Measurements from ENCODE around the gene NKG7. TPM values are rescaled to one million over a fixed set of nuclear protein-coding genes. Genes with fewer than 3 reads are reported as not detected.
A peak's percentile ranks its signal among the peaks of the same experiment; 100 is the strongest.

Gene NKG7
- total and polyA plus RNA-seq, 5 donors from 2014 or later = 1.8 to 12.2 (median 3.1) TPM

DNA sequence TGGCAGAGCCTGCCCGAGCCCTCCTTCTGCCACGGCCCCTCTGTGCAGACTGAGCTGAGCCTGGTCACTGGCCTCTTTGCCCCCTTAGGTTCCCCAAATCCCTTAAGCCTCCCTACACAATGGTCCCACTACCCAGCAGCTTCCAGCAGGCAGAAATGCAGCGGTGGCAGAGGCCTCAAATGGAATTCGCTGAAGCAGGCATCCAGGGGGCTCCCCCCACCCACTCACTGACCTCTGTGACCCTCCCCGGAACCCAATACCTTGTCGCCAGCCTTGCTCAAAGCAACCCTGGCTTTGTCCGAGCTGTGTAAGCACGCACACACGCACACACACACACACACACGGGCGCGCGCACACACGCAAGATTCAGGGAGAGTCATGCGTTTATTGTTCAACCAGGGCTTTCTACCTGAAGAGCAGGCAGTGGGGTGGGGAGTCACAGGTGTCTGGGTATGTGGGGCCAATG, 15.5 kb upstream of the NKG7 start, which contains the start of gene LIM2:
TSS of gene LIM2 (minus strand) at position 51 of the 466 bp plus-strand sequence. CDS start 531 bp downstream, outside the sequence.
- no peak within 1 kb of the TSS for H3K4me3 ChIP-seq (ENCODE audit: low read depth, low read length)
- H3K27ac ChIP-seq (ENCODE audit: insufficient read depth, low read length, poor library complexity, severe bottlenecking) = no peak within 1 kb of the TSS
- H3K4me3 Mint-ChIP-seq = no peak within 1 kb of the TSS
- H3K4me1 Mint-ChIP-seq = peaks cover 0 to 7% (median 3%) of the 10 kb centered on the region in 4 donors
- no peaks in the 10 kb centered on the region for H3K36me3 Mint-ChIP-seq
- no peaks in the 10 kb centered on the region for H3K27me3 Mint-ChIP-seq
- no peaks in the 10 kb centered on the region for H3K9me3 Mint-ChIP-seq
- ATAC-seq (ENCODE audit: low read depth in 2 of 2) = no peak
- no peaks in the 10 kb centered on the region for H3K36me3 ChIP-seq (ENCODE audit: control insufficient read depth, insufficient read depth, low read length)
- DNase-seq = no peak
- H3K27me3 ChIP-seq (ENCODE audit: control insufficient read depth, insufficient read depth, low read length) = no peaks in the 10 kb centered on the region
- H3K4me1 ChIP-seq (ENCODE audit: control insufficient read depth, insufficient read depth, low read length, poor library complexity, severe bottlenecking) = no peaks in the 10 kb centered on the region
- no peaks in the 10 kb centered on the region for H3K9me3 ChIP-seq (ENCODE audit: control insufficient read depth in 2 of 2, low read length in 2 of 2)
- H3K27ac Mint-ChIP-seq = no peak within 1 kb of the TSS

DNA sequence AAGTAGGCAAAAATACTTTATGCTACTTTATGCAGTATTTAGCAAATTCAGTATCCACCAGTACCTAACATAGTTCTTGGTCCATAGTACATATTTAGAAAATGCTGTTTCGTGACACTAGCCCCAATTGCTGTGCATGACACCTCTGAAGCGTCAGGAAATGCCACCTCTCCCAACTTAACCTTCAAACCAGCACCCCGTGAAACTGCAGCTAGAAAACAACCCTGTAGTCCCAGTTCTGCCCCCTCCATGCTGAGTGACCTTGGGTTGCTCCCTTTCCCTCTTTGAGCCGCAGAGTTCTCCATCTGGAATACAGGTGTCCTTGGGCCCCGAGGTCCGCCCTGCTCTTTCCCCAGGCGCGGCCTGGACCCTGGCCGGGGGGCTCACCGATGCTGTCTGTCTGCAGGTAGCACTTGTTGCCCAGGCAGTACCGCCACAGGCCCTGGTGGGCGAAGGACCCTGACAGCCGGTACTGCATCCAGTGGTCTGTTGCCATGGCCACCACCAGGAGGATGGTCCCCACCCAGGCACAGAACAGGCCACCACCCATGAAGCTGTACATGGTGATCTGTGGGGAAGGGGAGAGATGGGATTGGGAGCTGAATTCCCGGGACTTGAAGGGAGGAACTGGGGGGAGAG, 14.5 kb upstream of the NKG7 start:
- H3K27me3 ChIP-seq (ENCODE audit: control insufficient read depth, insufficient read depth, low read length) = no peaks in the 10 kb centered on the region
- no peak overlapping the region for H3K27ac ChIP-seq (ENCODE audit: insufficient read depth, low read length, poor library complexity, severe bottlenecking)
- no peaks in the 10 kb centered on the region for H3K36me3 ChIP-seq (ENCODE audit: control insufficient read depth, insufficient read depth, low read length)
- H3K27me3 Mint-ChIP-seq = no peaks in the 10 kb centered on the region
- peaks cover 0 to 7% (median 2%) of the 10 kb centered on the region in 4 donors for H3K4me1 Mint-ChIP-seq
- H3K36me3 Mint-ChIP-seq = no peaks in the 10 kb centered on the region
- no peaks in the 10 kb centered on the region for H3K9me3 Mint-ChIP-seq
- DNase-seq (no peak), ATAC-seq (ENCODE audit: low read depth in 2 of 2) (no peak)
- H3K4me3 ChIP-seq (ENCODE audit: low read depth, low read length) = no peak overlapping the region
- no peak overlapping the region for H3K4me3 Mint-ChIP-seq
- no peaks in the 10 kb centered on the region for H3K9me3 ChIP-seq (ENCODE audit: control insufficient read depth in 2 of 2, low read length in 2 of 2)
- H3K4me1 ChIP-seq (ENCODE audit: control insufficient read depth, insufficient read depth, low read length, poor library complexity, severe bottlenecking) = no peaks in the 10 kb centered on the region
- H3K27ac Mint-ChIP-seq = no peak overlapping the region

DNA sequence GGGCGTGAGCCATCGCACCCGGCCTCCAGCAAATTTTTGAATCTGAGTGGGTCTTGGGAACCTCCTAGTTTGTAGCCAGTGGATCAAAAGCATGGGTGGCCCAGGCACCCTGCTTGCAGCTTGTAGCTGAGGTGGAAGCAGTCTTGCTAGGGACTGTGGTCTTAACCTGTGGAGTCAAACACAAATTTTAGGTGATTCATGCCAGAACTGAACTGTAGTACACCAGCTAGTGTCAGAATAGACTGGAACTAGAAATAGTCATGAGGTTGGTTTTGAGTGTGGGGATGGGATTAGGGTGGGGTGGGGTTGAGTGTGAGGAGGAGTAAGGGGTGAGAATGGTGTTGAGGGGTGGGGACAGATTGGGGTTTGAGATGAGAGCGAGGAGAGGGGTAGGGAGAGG, 9.6 kb upstream of the NKG7 start:
- no peak overlapping the region for H3K4me3 Mint-ChIP-seq
- no peak overlapping the region for H3K27ac Mint-ChIP-seq
- H3K9me3 ChIP-seq (ENCODE audit: control insufficient read depth in 2 of 2, low read length in 2 of 2) = peaks cover 0 to 5% of the 10 kb centered on the region in 2 experiments
- H3K27me3 Mint-ChIP-seq = no peaks in the 10 kb centered on the region
- no peaks in the 10 kb centered on the region for H3K4me1 ChIP-seq (ENCODE audit: control insufficient read depth, insufficient read depth, low read length, poor library complexity, severe bottlenecking)
- no peak overlapping the region for H3K27ac ChIP-seq (ENCODE audit: insufficient read depth, low read length, poor library complexity, severe bottlenecking)
- H3K36me3 Mint-ChIP-seq = no peaks in the 10 kb centered on the region
- no peaks in the 10 kb centered on the region for H3K27me3 ChIP-seq (ENCODE audit: control insufficient read depth, insufficient read depth, low read length)
- peaks cover 0 to 3% (median 0%) of the 10 kb centered on the region in 7 donors for H3K9me3 Mint-ChIP-seq
- no peak for DNase-seq
- ATAC-seq (ENCODE audit: low read depth in 2 of 2) = no peak
- H3K4me1 Mint-ChIP-seq = peaks cover 0 to 2% (median 0%) of the 10 kb centered on the region in 4 donors
- H3K36me3 ChIP-seq (ENCODE audit: control insufficient read depth, insufficient read depth, low read length) = no peaks in the 10 kb centered on the region
- no peak overlapping the region for H3K4me3 ChIP-seq (ENCODE audit: low read depth, low read length)

DNA sequence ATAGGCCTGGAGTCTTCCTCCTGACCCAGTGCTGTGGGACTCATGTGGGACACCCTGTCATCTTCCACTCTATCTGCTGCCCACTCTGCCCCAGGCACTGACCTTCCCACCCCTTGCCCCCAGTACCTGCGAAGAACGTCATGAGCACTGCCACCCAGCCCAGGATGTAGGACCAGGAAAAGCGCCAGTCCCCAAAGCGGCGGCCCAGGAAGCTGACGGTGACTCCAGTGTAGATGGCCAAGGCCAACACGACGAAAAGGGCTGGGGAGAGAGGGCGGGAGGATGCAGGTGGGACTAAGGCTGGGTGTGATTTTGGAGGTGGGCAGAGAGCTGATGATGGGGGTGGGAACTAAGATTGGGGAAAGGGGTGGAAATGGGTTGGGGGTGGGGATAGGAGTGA, 7.9 kb upstream of the NKG7 start:
- H3K27me3 ChIP-seq (ENCODE audit: control insufficient read depth, insufficient read depth, low read length) = no peaks in the 10 kb centered on the region
- Mint-ChIP-seq H3K36me3 (no peaks in the 10 kb centered on the region), H3K27me3 (no peaks in the 10 kb centered on the region), H3K4me3 (no peak overlapping the region), H3K9me3 (peaks cover 0 to 3% (median 0%) of the 10 kb centered on the region in 7 donors), H3K27ac (no peak overlapping the region), H3K4me1 (peaks cover 0 to 13% (median 7%) of the 10 kb centered on the region in 4 donors)
- peaks cover 0 to 5% of the 10 kb centered on the region in 2 experiments for H3K9me3 ChIP-seq (ENCODE audit: control insufficient read depth in 2 of 2, low read length in 2 of 2)
- no peak overlapping the region for H3K27ac ChIP-seq (ENCODE audit: insufficient read depth, low read length, poor library complexity, severe bottlenecking)
- ATAC-seq (ENCODE audit: low read depth in 2 of 2) (no peak), DNase-seq (no peak)
- no peaks in the 10 kb centered on the region for H3K36me3 ChIP-seq (ENCODE audit: control insufficient read depth, insufficient read depth, low read length)
- peaks cover 5% of the 10 kb centered on the region for H3K4me1 ChIP-seq (ENCODE audit: control insufficient read depth, insufficient read depth, low read length, poor library complexity, severe bottlenecking)
- H3K4me3 ChIP-seq (ENCODE audit: low read depth, low read length) = no peak overlapping the region

DNA sequence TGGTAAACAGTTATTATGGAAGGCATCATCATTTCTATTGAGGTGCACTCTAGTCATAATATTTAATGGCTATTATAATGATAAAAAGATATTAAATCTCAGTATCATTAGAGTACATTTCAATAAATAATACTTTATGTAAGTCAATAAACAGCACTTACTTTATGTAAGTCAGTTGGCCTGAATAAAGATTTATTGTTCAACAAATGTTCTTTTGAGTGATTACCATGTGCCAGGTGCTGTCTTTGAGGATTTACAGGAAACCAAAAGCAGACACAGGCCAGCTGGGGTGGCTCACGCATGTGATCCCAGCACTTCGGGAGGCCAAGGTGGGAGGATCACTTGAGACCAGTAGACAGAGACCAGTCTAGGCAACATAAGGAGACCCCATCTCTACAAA, 5.0 kb upstream of the NKG7 start:
- peaks cover 0 to 3% (median 0%) of the 10 kb centered on the region in 7 donors for H3K9me3 Mint-ChIP-seq
- DNase-seq (no peak), ATAC-seq (ENCODE audit: low read depth in 2 of 2) (no peak)
- H3K27me3 ChIP-seq (ENCODE audit: control insufficient read depth, insufficient read depth, low read length) = no peaks in the 10 kb centered on the region
- H3K27ac ChIP-seq (ENCODE audit: insufficient read depth, low read length, poor library complexity, severe bottlenecking) = no peak overlapping the region
- H3K4me3 ChIP-seq (ENCODE audit: low read depth, low read length) = no peak overlapping the region
- H3K27ac Mint-ChIP-seq = no peak overlapping the region
- H3K4me1 ChIP-seq (ENCODE audit: control insufficient read depth, insufficient read depth, low read length, poor library complexity, severe bottlenecking) = peaks cover 17% of the 10 kb centered on the region
- no peaks in the 10 kb centered on the region for H3K36me3 Mint-ChIP-seq
- H3K9me3 ChIP-seq (ENCODE audit: control insufficient read depth in 2 of 2, low read length in 2 of 2) = peaks cover 0 to 5% of the 10 kb centered on the region in 2 experiments
- no peaks in the 10 kb centered on the region for H3K36me3 ChIP-seq (ENCODE audit: control insufficient read depth, insufficient read depth, low read length)
- H3K4me3 Mint-ChIP-seq = no peak overlapping the region
- H3K27me3 Mint-ChIP-seq = no peaks in the 10 kb centered on the region
- peaks cover 0 to 37% (median 19%) of the 10 kb centered on the region in 4 donors for H3K4me1 Mint-ChIP-seq

DNA sequence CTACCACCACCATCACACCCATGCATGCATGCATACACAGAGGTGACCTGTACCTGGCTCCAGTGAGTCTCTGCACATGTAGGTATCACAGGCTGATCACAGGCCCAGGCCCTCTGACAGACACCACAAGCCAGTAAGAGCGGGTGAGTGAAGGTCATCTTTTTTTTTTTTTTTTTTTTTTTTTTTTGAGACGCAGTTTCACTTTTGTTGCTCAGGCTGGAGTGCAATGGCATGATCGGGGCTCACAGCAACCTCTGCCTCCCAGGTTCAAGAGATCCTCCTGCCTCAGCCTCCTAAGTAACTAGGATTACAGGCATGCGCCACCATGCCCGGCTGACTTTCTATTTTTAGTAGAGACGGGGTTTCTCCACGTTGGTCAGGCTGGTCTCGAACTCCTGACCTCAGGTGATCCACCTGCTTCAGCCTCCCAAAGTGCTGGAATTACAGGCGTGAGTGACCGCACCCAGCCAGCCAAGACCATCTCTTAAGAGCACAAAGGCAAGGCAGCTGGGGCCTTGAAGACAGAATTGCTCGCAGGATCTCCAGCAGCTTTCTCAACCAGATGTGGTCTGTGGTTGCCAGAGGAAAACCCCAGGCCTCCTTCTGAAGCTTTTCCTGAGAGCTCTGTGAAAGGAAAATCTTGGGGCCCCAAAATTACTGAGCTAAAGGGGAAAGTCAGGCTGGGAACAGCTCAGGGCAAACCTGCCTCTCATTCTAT, 3.2 kb upstream of the NKG7 start:
- H3K9me3 ChIP-seq (ENCODE audit: control insufficient read depth in 2 of 2, low read length in 2 of 2) = no peaks in the 10 kb centered on the region
- ATAC-seq (ENCODE audit: low read depth in 2 of 2) (no peak), DNase-seq (peak in 1 of 3 donors; percentile 23)
- peaks cover 26% of the 10 kb centered on the region for H3K4me1 ChIP-seq (ENCODE audit: control insufficient read depth, insufficient read depth, low read length, poor library complexity, severe bottlenecking)
- H3K27ac ChIP-seq (ENCODE audit: insufficient read depth, low read length, poor library complexity, severe bottlenecking) = peak overlapping the region; percentile 14
- Mint-ChIP-seq H3K27ac (peak overlapping the region; percentile 29 to 86 (median 56)), H3K36me3 (no peaks in the 10 kb centered on the region), H3K9me3 (peaks cover 0 to 1% (median 0%) of the 10 kb centered on the region in 7 donors), H3K4me1 (peaks cover 0 to 54% (median 24%) of the 10 kb centered on the region in 4 donors), H3K27me3 (no peaks in the 10 kb centered on the region), H3K4me3 (peak overlapping the region in 3 of 4 donors; percentile 55 to 64 (median 63))
- no peaks in the 10 kb centered on the region for H3K27me3 ChIP-seq (ENCODE audit: control insufficient read depth, insufficient read depth, low read length)
- H3K4me3 ChIP-seq (ENCODE audit: low read depth, low read length) = no peak overlapping the region
- no peaks in the 10 kb centered on the region for H3K36me3 ChIP-seq (ENCODE audit: control insufficient read depth, insufficient read depth, low read length)

DNA sequence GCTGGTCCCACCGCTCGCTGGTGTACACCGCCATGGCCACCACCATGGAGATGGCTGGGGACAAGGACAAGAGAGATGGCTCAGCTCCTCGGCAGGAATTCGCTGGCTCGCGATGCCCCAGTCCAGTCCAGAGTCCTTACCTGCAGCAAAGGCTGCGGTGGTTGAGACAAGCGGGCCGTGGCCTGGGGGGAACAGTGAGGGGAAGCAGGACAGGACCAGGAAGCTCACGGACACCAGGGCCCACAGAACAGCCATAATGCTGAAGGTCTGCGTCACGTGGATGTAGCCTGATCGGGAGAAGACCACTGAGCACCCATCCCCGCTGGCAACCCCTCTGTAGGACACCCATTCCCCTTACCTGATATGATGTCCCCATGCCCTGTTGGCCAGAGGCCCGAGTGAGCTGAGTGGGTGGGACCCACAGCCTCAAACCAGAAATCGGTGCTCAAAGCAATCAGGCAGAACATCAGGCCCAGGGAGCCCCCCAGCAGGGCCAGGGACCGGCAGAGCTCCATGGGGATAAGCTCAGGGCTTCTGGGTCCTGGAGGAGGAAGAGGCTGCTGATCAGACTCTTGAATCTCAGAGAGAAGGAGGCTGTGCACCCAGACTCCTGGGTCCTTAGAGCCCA, 319 bp downstream of the NKG7 start:
- DNase-seq = no peak
- Mint-ChIP-seq H3K4me1 (peaks cover 0 to 68% (median 33%) of the 10 kb centered on the region in 4 donors), H3K9me3 (no peaks in the 10 kb centered on the region), H3K4me3 (peak overlapping the region in 3 of 4 donors; percentile 54 to 79 (median 78)), H3K27ac (peak overlapping the region; percentile 41 to 92 (median 77)), H3K36me3 (no peaks in the 10 kb centered on the region), H3K27me3 (no peaks in the 10 kb centered on the region)
- no peak overlapping the region for H3K4me3 ChIP-seq (ENCODE audit: low read depth, low read length)
- H3K27me3 ChIP-seq (ENCODE audit: control insufficient read depth, insufficient read depth, low read length) = no peaks in the 10 kb centered on the region
- H3K36me3 ChIP-seq (ENCODE audit: control insufficient read depth, insufficient read depth, low read length) = no peaks in the 10 kb centered on the region
- no peaks in the 10 kb centered on the region for H3K9me3 ChIP-seq (ENCODE audit: control insufficient read depth in 2 of 2, low read length in 2 of 2)
- peaks cover 37% of the 10 kb centered on the region for H3K4me1 ChIP-seq (ENCODE audit: control insufficient read depth, insufficient read depth, low read length, poor library complexity, severe bottlenecking)
- no peak overlapping the region for H3K27ac ChIP-seq (ENCODE audit: insufficient read depth, low read length, poor library complexity, severe bottlenecking)
- no peak for ATAC-seq (ENCODE audit: low read depth in 2 of 2)
